ENCODE results near the gene ZNF689.
"Not testable (repeated sequence)": the region's sequence is repeated elsewhere in the genome, so short reads cannot be mapped to it uniquely, and the experiment has no call there.

Gene ZNF689

DNA sequence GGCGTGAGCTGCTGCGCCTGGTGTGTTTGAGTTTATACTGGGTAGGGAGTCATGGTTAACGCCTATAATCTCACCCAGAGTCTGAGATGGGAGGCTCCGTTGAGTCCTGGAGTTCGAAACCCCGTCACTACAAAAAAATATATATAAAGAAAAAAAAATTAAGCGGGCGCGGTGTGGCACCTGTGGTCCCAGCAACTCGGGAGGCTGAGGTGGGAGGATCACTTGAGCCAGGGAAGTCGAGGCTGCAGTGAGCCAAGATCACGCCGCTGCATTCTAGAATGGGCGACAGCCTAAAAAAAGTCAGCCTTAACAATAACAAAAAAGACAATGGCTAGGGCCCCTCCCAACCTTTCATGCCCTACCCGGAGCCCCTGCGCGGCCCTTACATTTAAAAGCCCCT is 23.3 kb upstream of the ZNF689 start:
- Histone ChIP-seq H3K4me3 (ENCODE audit: low read depth, low read length) (peak overlapping the region; percentile 90), H3K9ac (ENCODE audit: low read length) (peak overlapping the region; percentile 75)

DNA sequence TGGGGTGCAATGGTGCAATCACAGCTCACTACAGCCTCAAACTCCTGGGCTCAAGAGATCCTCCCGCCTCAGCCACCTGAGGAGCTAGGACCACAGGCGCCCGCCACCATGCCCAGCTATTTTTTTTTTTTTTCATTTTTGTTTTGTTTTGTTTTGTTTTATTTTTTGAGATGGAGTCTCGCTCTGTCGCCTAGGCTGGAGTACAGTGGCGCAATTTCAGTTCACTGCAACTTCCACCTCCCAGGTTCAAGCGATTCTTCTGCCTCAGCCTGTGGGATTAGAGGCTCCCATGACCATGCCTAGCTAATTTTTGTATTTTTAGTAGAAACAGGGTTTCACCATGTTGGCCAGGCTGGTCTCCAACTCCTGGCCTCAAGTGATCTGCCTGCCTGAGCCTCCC is 22.3 kb upstream of the ZNF689 start:
- H3K4me1 ChIP-seq (ENCODE audit: control insufficient read depth, insufficient read depth, low read length); H3K9me3 ChIP-seq (ENCODE audit: control insufficient read depth, insufficient read depth, low read depth, low read length); H3K27me3 ChIP-seq (ENCODE audit: control insufficient read depth, insufficient read depth, low read length); H3K36me3 ChIP-seq (ENCODE audit: control insufficient read depth, insufficient read depth, low read length); H3K4me3 ChIP-seq (ENCODE audit: low read depth, low read length); H3K27ac ChIP-seq (ENCODE audit: low read depth, low read length); H3K9ac ChIP-seq (ENCODE audit: low read length): not testable (repeated sequence)

More for the DNA sequence above, 23.3 kb upstream of the ZNF689 start:
- Histone ChIP-seq H3K4me1 (ENCODE audit: control insufficient read depth, insufficient read depth, low read length) (no peaks in the 10 kb centered on the region), H3K27ac (ENCODE audit: low read depth, low read length) (peak overlapping the region; percentile 74), H3K27me3 (ENCODE audit: control insufficient read depth, insufficient read depth, low read length) (no peaks in the 10 kb centered on the region), H3K36me3 (ENCODE audit: control insufficient read depth, insufficient read depth, low read length) (no peaks in the 10 kb centered on the region), H3K9me3 (ENCODE audit: control insufficient read depth, insufficient read depth, low read depth, low read length) (no peaks in the 10 kb centered on the region)

GRCh38 chr16:30628628-30629540 is 18.7 kb upstream of the ZNF689 start:
- Histone ChIP-seq H3K36me3 (ENCODE audit: control insufficient read depth, insufficient read depth, low read length) (no peaks in the 10 kb centered on the region), H3K4me3 (ENCODE audit: low read depth, low read length) (no peak overlapping the region), H3K9ac (ENCODE audit: low read length) (no peak overlapping the region)

DNA sequence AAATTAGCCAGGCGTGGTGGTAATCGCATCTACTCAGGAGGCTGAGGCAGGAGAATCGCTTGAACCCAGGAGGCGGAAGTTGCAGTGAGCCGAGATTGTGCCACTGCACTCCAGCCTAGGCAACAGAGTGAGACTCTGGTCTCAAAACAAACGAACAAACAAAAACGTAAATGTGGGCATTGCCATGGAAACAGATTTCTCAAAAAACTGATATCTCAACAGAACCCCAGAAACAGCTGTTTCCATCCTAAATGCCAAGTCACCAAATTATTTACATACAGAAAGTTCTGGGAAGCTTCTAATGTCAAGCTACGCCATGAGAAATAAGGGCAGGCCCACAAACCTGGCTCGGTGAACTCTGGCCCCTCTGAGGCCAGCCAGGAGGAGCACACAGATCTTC is 16.0 kb upstream of the ZNF689 start:
- no peak overlapping the region for H3K27ac ChIP-seq (ENCODE audit: low read depth, low read length)
- peaks cover 7% of the 10 kb centered on the region; the same call in 1 of the 2 replicates for H3K27me3 ChIP-seq (ENCODE audit: control insufficient read depth, insufficient read depth, low read length)
- H3K9me3 ChIP-seq (ENCODE audit: control insufficient read depth, insufficient read depth, low read depth, low read length), result peaks cover 3% of the 10 kb centered on the region; the same call in 1 of the 2 replicates
- no peaks in the 10 kb centered on the region for H3K36me3 ChIP-seq (ENCODE audit: control insufficient read depth, insufficient read depth, low read length)
- no peaks in the 10 kb centered on the region for H3K4me1 ChIP-seq (ENCODE audit: control insufficient read depth, insufficient read depth, low read length)
- no peak overlapping the region for H3K4me3 ChIP-seq (ENCODE audit: low read depth, low read length)
- H3K9ac ChIP-seq (ENCODE audit: low read length), result no peak overlapping the region

More at GRCh38 chr16:30628628-30629540, 18.7 kb upstream of the ZNF689 start:
- Histone ChIP-seq H3K27ac (ENCODE audit: low read depth, low read length) (no peak overlapping the region), H3K4me1 (ENCODE audit: control insufficient read depth, insufficient read depth, low read length) (no peaks in the 10 kb centered on the region), H3K9me3 (ENCODE audit: control insufficient read depth, insufficient read depth, low read depth, low read length) (0 out of 2 replicates have a peak, but pooled peaks cover 2% of the 10 kb centered on the region), H3K27me3 (ENCODE audit: control insufficient read depth, insufficient read depth, low read length) (no peaks in the 10 kb centered on the region)

- no peak overlapping the region for H3K4me3 ChIP-seq (ENCODE audit: low read depth, low read length)
- H3K9ac ChIP-seq (ENCODE audit: low read length), result no peak overlapping the region
- H3K9me3 ChIP-seq (ENCODE audit: control insufficient read depth, insufficient read depth, low read depth, low read length), result peaks cover 3% of the 10 kb centered on the region; the same call in 1 of the 2 replicates
- no peak overlapping the region for H3K27ac ChIP-seq (ENCODE audit: low read depth, low read length)
- H3K27me3 ChIP-seq (ENCODE audit: control insufficient read depth, insufficient read depth, low read length), result peaks cover 13% of the 10 kb centered on the region; the same call in 1 of the 2 replicates
- H3K36me3 ChIP-seq (ENCODE audit: control insufficient read depth, insufficient read depth, low read length), result no peaks in the 10 kb centered on the region
- no peaks in the 10 kb centered on the region for H3K4me1 ChIP-seq (ENCODE audit: control insufficient read depth, insufficient read depth, low read length)
Measured at GRCh38 chr16:30623536-30624283, 13.5 kb upstream of the ZNF689 start.

DNA sequence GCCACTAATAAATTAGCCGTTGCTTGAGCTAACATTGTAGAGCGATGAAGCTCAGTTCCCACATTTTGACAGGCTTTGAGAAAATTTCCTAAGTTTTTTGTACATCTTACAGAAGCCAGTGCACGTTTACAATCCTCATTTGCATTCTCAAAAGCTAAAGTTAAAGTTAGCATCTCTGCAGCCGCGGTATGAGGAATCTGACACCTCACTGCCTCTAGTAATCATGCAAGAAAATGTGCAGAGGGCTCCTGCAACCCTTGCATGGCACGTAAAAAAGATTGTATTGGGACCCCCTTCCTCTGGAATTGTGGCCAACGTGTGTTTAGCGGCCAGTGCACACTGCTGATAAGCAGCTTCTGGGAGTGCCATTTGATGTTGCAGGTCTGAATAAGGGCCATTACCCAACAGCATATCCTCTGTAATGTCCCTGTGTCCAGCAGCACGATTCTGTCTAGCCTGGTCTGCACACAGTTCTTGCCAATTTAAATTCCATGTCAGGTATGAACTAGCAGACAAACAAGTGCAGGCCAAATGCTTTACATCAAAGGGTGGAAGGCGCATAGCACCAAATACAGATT is 12.4 kb upstream of the ZNF689 start:
- Histone ChIP-seq H3K27me3 (ENCODE audit: control insufficient read depth, insufficient read depth, low read length) (peaks cover 13% of the 10 kb centered on the region; the same call in 1 of the 2 replicates), H3K4me1 (ENCODE audit: control insufficient read depth, insufficient read depth, low read length) (no peaks in the 10 kb centered on the region), H3K27ac (ENCODE audit: low read depth, low read length) (no peak overlapping the region), H3K9ac (ENCODE audit: low read length) (no peak overlapping the region), H3K9me3 (ENCODE audit: control insufficient read depth, insufficient read depth, low read depth, low read length) (peaks cover 3% of the 10 kb centered on the region; the same call in 1 of the 2 replicates), H3K36me3 (ENCODE audit: control insufficient read depth, insufficient read depth, low read length) (no peaks in the 10 kb centered on the region), H3K4me3 (ENCODE audit: low read depth, low read length) (no peak overlapping the region)

DNA sequence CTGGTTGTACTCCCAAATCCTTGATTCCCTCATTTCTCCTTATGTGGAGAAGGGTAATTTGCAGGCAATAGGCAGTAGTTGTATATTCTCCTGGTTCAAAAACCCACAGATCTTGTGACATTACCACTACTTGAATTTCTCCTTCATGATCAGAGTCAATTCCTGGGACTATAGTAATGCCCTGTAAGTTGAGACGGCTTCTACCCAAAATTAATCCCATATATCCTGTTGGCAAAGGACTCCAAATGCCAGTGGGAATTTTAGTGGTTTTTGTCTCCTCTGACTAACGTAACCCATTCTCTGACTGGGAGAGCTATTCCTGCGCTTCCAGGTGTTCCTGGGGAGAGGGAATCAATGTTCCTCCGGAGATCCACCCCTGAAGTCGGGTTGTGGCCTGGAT is 11.6 kb upstream of the ZNF689 start:
- Histone ChIP-seq H3K9me3 (ENCODE audit: control insufficient read depth, insufficient read depth, low read depth, low read length) (peaks cover 3% of the 10 kb centered on the region; the same call in 1 of the 2 replicates), H3K27ac (ENCODE audit: low read depth, low read length) (no peak overlapping the region)

GRCh38 chr16:30620169-30620568 is 10.0 kb upstream of the ZNF689 start:
- H3K4me1 ChIP-seq (ENCODE audit: control insufficient read depth, insufficient read depth, low read length), result no peaks in the 10 kb centered on the region
- H3K36me3 ChIP-seq (ENCODE audit: control insufficient read depth, insufficient read depth, low read length), result no peaks in the 10 kb centered on the region
- H3K27ac ChIP-seq (ENCODE audit: low read depth, low read length), result no peak overlapping the region
- peaks cover 13% of the 10 kb centered on the region; the same call in 1 of the 2 replicates for H3K27me3 ChIP-seq (ENCODE audit: control insufficient read depth, insufficient read depth, low read length)
- H3K9ac ChIP-seq (ENCODE audit: low read length), result no peak overlapping the region
- H3K4me3 ChIP-seq (ENCODE audit: low read depth, low read length), result no peak overlapping the region
- peaks cover 3% of the 10 kb centered on the region; the same call in 1 of the 2 replicates for H3K9me3 ChIP-seq (ENCODE audit: control insufficient read depth, insufficient read depth, low read depth, low read length)

More for the DNA sequence above, 11.6 kb upstream of the ZNF689 start:
- peaks cover 13% of the 10 kb centered on the region; the same call in 1 of the 2 replicates for H3K27me3 ChIP-seq (ENCODE audit: control insufficient read depth, insufficient read depth, low read length)
- no peaks in the 10 kb centered on the region for H3K36me3 ChIP-seq (ENCODE audit: control insufficient read depth, insufficient read depth, low read length)
- H3K9ac ChIP-seq (ENCODE audit: low read length), result no peak overlapping the region
- no peaks in the 10 kb centered on the region for H3K4me1 ChIP-seq (ENCODE audit: control insufficient read depth, insufficient read depth, low read length)
- no peak overlapping the region for H3K4me3 ChIP-seq (ENCODE audit: low read depth, low read length)

GRCh38 chr16:30619638-30620037 is 9.4 kb upstream of the ZNF689 start:
- Histone ChIP-seq H3K4me3 (ENCODE audit: low read depth, low read length) (no peak overlapping the region), H3K27ac (ENCODE audit: low read depth, low read length) (no peak overlapping the region), H3K9me3 (ENCODE audit: control insufficient read depth, insufficient read depth, low read depth, low read length) (peaks cover 3% of the 10 kb centered on the region; the same call in 1 of the 2 replicates), H3K36me3 (ENCODE audit: control insufficient read depth, insufficient read depth, low read length) (no peaks in the 10 kb centered on the region), H3K9ac (ENCODE audit: low read length) (no peak overlapping the region), H3K4me1 (ENCODE audit: control insufficient read depth, insufficient read depth, low read length) (no peaks in the 10 kb centered on the region), H3K27me3 (ENCODE audit: control insufficient read depth, insufficient read depth, low read length) (peaks cover 13% of the 10 kb centered on the region; the same call in 1 of the 2 replicates)

- H3K4me3 ChIP-seq (ENCODE audit: low read depth, low read length), result no peak overlapping the region
- no peak overlapping the region for H3K9ac ChIP-seq (ENCODE audit: low read length)
- peaks cover 13% of the 10 kb centered on the region; the same call in 1 of the 2 replicates for H3K27me3 ChIP-seq (ENCODE audit: control insufficient read depth, insufficient read depth, low read length)
- no peaks in the 10 kb centered on the region for H3K36me3 ChIP-seq (ENCODE audit: control insufficient read depth, insufficient read depth, low read length)
- H3K9me3 ChIP-seq (ENCODE audit: control insufficient read depth, insufficient read depth, low read depth, low read length), result peaks cover 3% of the 10 kb centered on the region; the same call in 1 of the 2 replicates
- H3K27ac ChIP-seq (ENCODE audit: low read depth, low read length), result no peak overlapping the region
- H3K4me1 ChIP-seq (ENCODE audit: control insufficient read depth, insufficient read depth, low read length), result no peaks in the 10 kb centered on the region
Measured at GRCh38 chr16:30619202-30619601, 9.0 kb upstream of the ZNF689 start.
